Activated CD4-positive, alpha-beta T cell treated with anti-CD3 and anti-CD28 coated beads for 24 hours (primary cell): ENCODE data around the gene SOCS3.

Experiments used
- DNase-seq, 2 donors: peaks; one replicate each; pipeline ENCODE4 v3.0.0-alpha.2; 2020; ENCODE audit warnings: low read depth in 2 of 2

Gene SOCS3

DNA sequence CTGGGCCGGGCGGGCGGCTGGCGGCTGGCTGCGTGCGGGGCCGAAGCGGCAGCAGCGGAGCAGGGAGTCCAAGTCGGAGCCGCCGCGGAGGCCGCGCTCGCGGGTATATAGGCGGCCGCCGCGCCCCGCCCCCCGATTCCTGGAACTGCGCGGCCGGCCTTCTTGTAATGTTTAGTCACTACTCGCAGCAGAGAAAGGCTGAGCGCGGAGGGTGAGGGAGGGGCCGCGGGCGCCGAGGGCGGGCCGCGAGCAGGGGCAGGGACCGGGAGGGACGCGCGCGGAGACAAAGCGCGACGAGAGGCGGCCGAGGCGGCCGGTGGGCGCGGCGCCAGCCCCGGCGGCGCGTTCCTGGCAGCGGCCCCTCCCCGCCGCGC lies at the start of gene SOCS3:
SOCS3 (minus strand) TSS at position 81 of the 374 bp plus-strand sequence. CDS start 982 bp downstream, outside the sequence.
- peak; percentile 93 to 96 for DNase-seq

GRCh38 chr17:78409191-78409928 lies 49.5 kb upstream of the SOCS3 start:
- no peak for DNase-seq

DNA sequence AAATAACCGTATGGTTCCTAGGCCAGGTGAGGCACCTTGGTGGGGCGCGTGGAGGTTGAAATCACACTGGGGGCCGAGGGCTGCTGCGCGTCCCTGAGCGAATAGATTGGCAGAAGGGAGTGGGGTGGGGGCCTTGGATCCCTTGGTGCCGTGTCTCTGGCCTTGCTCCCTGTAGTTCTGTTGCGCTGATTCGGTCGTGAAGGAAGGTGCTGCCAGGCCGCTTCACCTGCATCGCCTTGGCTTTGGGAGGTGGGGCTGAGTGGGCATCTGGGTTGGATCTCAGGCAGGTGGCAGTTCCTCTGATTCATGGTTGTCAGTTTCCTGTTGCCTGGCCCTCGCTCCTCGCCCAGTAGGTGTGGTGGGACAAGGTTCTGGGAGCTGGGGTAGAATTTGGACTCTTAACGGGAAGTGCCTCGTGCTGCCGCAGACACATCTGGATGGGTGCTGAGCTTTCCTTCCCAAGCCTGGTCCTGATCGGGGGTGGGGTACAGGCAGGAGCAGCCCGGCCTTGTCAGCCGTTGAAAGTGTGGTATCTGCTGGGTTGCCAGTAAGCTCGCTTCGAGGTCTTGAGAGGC lies 48.7 kb upstream of the SOCS3 start:
- no peak for DNase-seq

GRCh38 chr17:78407387-78408000 lies 47.6 kb upstream of the SOCS3 start:
- no peak for DNase-seq

- DNase-seq, result no peak
Observed at GRCh38 chr17:78406920-78407319, 47.0 kb upstream of the SOCS3 start.

DNA sequence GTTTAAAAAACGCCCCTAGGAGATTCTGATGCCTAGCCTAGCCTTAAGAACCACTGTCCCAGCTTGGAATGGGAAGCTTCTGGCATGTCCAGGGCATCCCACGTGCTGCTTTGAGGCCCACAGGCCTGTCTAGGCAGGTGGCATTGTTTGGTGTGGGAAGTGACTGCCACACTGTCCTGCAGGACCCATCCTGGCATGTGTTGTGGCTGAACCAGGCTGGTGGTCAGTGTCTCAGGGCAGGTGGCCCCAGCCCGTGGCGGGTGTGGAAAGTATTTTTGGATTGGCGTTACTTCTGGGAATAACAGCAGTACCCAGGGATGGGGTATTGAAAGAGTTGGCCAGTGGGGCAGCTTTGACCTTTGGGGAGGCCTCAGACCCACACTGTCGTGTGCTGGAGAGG lies 46.5 kb upstream of the SOCS3 start:
- no peak for DNase-seq

- DNase-seq, result no peak
Observed at GRCh38 chr17:78403822-78404221, 43.9 kb upstream of the SOCS3 start.

- no peak for DNase-seq
Observed at GRCh38 chr17:78401891-78402290, 42.0 kb upstream of the SOCS3 start.

- no peak for DNase-seq
Observed at GRCh38 chr17:78401246-78401645, 41.4 kb upstream of the SOCS3 start.

- no peak for DNase-seq
Observed at GRCh38 chr17:78400581-78401240, 40.8 kb upstream of the SOCS3 start.

DNA sequence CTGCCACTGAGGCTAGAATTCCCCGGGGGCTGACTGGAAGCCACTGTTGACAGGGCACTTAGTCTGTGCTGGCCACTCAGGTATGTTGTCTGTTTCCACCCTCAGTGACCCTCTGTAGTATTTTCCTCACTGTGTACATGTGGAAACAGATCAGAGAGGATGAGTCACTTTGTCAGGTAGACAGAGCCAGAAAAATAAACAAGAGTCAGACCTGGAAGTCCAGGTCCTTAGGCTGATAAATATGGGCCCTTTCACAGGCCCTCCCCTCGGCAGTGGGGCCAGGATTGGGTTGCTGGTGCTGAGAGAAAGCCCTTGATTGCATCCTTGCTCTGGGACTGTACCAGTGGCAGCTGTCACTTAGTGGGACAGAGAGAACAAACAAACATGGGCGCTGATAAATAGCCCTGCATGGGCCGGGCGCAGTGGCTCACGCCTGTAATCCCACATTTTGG lies 39.8 kb upstream of the SOCS3 start:
- no peak for DNase-seq

DNA sequence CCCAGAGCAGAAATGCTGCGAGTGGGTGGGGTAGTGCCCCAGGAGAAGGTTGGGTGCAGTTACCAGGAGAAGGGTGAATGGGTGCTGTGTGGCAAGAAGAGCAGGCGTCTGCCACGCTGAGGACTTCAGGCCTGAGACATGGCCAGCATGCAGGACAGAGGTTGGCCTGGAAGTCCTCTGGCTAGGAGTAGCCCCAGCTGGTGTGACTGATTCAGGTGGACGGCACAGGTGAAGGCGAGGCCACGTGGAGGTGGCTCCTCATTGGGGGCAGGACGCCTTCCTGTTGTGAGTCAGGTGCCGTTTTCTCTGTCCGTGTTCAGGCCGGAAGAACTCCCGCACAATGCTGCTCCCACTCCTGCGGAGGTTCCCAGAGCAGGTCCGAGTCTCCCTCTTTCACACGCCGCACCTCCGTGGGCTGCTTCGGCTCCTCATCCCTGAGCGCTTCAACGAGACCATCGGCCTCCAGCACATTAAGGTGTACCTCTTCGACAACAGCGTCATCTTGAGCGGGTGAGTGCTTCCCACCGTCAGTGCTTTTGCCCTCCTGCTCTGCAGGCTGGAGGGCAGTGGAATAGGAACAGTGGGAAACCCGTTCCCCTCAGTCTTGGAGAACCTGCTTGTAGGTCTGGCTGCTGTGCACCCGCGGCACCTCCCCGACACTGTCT lies 39.3 kb upstream of the SOCS3 start:
- no peak for DNase-seq

GRCh38 chr17:78398390-78398789 lies 38.5 kb upstream of the SOCS3 start:
- DNase-seq, result no peak

DNA sequence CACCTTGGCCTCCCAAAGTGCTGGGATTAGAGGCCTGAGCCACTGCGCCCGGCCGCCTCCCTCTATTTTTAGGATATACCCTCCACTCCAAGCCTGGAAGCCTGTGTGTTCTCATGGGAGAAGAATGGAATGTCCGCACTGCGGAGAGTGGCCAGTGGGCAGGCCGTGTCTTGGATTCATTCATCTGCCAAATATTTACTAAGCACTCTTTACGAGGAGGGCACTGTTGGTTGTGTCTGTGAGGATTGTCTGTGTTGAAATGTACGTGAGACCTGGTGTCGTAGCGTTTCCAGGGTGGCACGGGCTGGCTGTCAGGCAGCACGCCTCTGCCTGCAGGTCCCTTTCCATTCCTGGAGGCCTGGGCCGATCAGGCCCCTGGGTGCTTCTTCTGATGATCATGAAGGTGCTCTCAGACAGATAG lies 37.8 kb upstream of the SOCS3 start:
- no peak for DNase-seq

DNA sequence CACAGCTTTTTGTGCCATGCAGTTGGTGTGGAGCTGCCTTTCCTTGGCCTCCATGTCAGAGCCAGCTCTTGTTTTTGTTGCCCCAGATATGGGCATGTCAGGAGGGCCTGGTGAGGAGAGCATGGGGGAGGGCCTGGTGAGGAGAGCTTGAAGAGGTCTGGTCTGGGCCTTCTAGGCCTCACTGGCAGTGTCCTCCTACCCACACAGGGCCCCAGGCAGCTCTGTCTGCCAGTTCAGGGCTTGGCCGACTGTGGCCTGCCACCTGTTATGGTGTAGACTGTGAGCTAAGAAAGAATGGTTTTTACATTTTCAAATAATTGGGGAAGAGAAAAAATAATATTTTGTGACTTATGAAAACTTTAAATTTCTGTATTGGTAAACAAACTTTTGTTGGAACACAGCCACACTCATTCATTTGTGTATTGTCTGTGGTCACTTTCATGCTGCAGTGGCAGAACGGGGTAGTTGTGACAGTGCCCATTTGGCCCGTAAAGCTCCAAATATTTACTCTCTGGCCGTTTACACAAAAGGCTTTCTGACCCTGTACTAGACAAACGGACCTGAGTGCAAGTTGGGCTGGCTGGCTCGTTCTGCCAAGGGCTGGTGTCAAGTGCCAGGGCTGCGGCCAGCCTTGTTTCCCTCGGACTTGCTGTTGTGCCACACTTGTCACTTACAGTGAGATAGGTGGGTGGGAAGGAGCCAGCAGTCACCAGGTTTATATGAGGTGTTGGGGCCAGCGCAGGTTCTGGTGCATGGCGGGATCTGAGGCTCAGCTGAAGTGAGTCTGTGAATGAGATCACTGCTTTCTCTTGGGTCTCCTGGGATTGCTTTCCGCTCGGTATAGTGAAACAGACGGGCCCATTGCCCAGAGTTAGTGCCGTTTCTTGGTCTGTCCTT lies 36.8 kb upstream of the SOCS3 start:
- DNase-seq, result no peak

- DNase-seq, result no peak
Observed at GRCh38 chr17:78395155-78395554, 35.3 kb upstream of the SOCS3 start.

DNA sequence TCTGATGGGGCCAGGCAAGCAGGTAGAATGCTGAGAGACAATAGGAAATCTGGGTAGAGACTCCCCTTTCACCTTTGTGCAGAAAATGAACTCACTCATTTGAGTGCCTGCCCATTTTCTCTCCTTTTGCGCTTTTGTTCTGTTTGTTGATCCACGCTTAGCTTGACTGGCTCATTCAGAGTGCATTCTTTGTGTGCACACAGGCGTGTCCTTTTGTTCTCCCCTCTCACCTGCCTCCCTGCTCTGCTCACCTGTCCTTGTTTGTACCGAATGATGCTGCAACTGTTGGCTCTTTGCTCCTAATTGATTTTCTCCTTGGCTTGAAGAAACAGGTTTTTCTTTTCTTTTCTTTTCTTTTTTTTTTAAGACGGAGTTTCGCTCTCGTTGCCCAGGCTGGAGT lies 34.3 kb upstream of the SOCS3 start:
- no peak for DNase-seq

GRCh38 chr17:78393575-78393974 lies 33.7 kb upstream of the SOCS3 start:
- DNase-seq, result no peak

- no peak for DNase-seq
Observed at GRCh38 chr17:78392295-78392694, 32.4 kb upstream of the SOCS3 start.

DNA sequence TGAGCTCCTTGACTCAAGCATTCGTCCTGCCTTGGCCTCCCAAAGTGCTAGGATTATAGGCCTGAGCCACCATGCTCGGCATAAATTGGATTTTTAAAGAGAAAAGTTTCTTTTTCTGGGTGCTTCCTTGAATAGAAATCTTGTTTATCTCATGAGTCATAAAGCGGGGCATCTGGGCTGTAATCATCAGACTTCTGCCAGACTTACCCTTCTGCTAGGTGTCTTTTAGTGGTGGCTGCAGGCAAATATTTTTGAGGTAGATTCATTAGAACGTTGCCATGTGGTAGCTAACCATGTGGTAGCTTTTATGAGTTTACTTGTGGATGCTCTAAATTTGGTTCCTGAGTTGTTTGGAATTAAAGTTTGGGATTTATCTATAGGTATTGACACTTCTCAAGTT lies 32.0 kb upstream of the SOCS3 start:
- DNase-seq, result no peak

DNA sequence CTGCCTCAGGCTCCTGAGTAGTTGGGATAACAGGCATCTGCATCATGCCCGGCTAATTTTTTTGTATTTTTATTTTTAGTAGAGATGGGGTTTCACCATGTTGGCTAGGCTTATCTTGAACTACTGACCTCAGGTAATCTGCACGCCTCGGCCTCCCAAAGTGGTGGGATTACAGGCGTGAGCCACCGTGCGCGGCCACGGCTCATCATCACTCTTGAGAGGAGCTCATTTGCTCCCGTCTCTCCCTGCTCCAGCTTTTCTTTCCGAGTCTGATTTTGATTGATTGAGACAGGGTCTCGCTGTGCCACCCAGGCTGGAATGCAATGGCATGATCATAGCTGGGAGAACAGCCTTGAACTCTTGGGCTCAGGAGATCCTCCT lies 31.2 kb upstream of the SOCS3 start:
- DNase-seq, result no peak
